OCI-LY3 (cell line): ENCODE results near the gene CTCFL.

Experiments
- H2AFZ ChIP-seq: fragments of 200-600, 300-600 bp; shearing (Covaris generic); 2 replicates; pipeline ENCODE4 v1.6.0; 2014; ENCODE audit warnings: antibody characterized with exemption, low read depth, low read length
- H3K27ac ChIP-seq: fragments of 200-600, 300-600 bp; sonication (generic); 2 replicates; pipeline ENCODE4 v1.5.1; 2014; ENCODE audit warnings: mild to moderate bottlenecking, low read length, moderate library complexity, mixed read lengths
- H3K27me3 ChIP-seq: fragments of 200-600, 300-600 bp; sonication (generic); 2 replicates; pipeline ENCODE4 v1.6.1; 2014; ENCODE audit warnings: low read depth, low read length, mixed read lengths
- H3K36me3 ChIP-seq: fragments of 200-600, 300-600 bp; sonication (generic); replicated peaks from 2 replicates; pipeline ENCODE3; 2014; ENCODE audit warnings: low read depth, low read length, mixed read lengths
- H3K4me1 ChIP-seq: fragments of 300-600, 200-600 bp; sonication (generic); 2 replicates; pipeline ENCODE4 v1.6.1; 2014; ENCODE audit warnings: low read length, mixed read lengths
- H3K4me2 ChIP-seq: fragments of 200-600, 300-600 bp; sonication (generic); 2 replicates; pipeline ENCODE4 v1.6.1; 2014; ENCODE audit warnings: low read length, mixed read lengths
- H3K4me3 ChIP-seq: fragments of 300-600, 200-600 bp; sonication (generic); 2 replicates; pipeline ENCODE4 v1.5.1; 2014; ENCODE audit warnings: antibody characterized with exemption, mild to moderate bottlenecking, low read length, moderate library complexity
- H3K79me2 ChIP-seq: fragments of 300-600, 200-600 bp; shearing (Covaris generic); 2 replicates; pipeline ENCODE4 v1.6.1; 2014; ENCODE audit warnings: mild to moderate bottlenecking, low read length, mixed read lengths
- H3K9ac ChIP-seq: fragments of 300-600, 200-600 bp; shearing (Covaris generic); 2 replicates; pipeline ENCODE4 v1.6.0; 2014; ENCODE audit warnings: mild to moderate bottlenecking, low read length, moderate library complexity
- H3K9me3 ChIP-seq: fragments of 200-600, 300-600 bp; shearing (Covaris generic); 2 replicates; pipeline ENCODE4 v1.6.1; 2014; ENCODE audit warnings: low read length, mixed read lengths; ENCODE audit not compliant: insufficient read depth
- H4K20me1 ChIP-seq: fragments of 200-600, 300-600 bp; sonication (generic); 2 replicates; pipeline ENCODE4 v1.6.1; 2016; ENCODE audit warnings: low read length, mixed read lengths; ENCODE audit not compliant: insufficient read depth
- EZH2phosphoT487 ChIP-seq: fragments of 200-600 bp; shearing (Covaris generic); IDR thresholded peaks from 2 replicates; pipeline ENCODE4 v1.6.1; 2018; ENCODE audit warnings: antibody characterized with exemption, mixed run types, low read depth
- TF ChIP-seq, protein P1 (sequence below): fragments of 200-600, 300-600 bp; sonication (generic); IDR thresholded peaks from 2 replicates; pipeline ENCODE4 v1.5.1; 2014; ENCODE audit warnings: antibody characterized with exemption, low read length, low read depth

The CTCFL gene

DNA sequence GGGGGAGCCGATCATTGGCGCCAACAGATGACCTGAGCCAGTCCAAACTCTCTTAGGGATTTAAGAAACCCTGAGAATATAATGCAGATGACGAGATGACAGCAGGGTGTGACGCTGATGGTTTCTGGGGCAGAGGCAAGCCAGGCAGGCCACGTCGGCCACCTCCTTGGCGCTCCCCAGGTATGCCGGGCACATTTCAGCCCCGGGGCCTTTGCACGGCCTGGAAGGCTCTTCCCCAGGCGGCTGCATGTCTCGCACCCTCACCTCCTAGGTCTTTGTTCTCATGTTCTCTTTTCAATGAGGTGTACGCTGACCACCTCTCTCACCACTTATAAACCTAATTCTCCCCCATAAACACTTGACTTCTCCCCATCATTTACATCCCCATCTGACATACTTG, 68.8 kb downstream of the CTCFL start:
- no peak overlapping the region for H3K27ac ChIP-seq
- peaks cover 26% of the 10 kb centered on the region for H3K4me1 ChIP-seq
- no peaks in the 10 kb centered on the region for H3K79me2 ChIP-seq
- H3K9ac ChIP-seq, result no peak overlapping the region
- no peak overlapping the region for H3K4me3 ChIP-seq
- TF ChIP-seq, protein P1, sequence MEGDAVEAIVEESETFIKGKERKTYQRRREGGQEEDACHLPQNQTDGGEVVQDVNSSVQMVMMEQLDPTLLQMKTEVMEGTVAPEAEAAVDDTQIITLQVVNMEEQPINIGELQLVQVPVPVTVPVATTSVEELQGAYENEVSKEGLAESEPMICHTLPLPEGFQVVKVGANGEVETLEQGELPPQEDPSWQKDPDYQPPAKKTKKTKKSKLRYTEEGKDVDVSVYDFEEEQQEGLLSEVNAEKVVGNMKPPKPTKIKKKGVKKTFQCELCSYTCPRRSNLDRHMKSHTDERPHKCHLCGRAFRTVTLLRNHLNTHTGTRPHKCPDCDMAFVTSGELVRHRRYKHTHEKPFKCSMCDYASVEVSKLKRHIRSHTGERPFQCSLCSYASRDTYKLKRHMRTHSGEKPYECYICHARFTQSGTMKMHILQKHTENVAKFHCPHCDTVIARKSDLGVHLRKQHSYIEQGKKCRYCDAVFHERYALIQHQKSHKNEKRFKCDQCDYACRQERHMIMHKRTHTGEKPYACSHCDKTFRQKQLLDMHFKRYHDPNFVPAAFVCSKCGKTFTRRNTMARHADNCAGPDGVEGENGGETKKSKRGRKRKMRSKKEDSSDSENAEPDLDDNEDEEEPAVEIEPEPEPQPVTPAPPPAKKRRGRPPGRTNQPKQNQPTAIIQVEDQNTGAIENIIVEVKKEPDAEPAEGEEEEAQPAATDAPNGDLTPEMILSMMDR, result no peak
- no peak for TF ChIP-seq EZH2phosphoT487
- H3K9me3 ChIP-seq, result peaks cover 4% of the 10 kb centered on the region; the same call in 1 of the 2 replicates
- H4K20me1 ChIP-seq, result no peaks in the 10 kb centered on the region
- peaks cover 3% of the 10 kb centered on the region for H3K36me3 ChIP-seq
- H3K27me3 ChIP-seq, result peaks cover 25% of the 10 kb centered on the region; the same call in 1 of the 2 replicates
- H3K4me2 ChIP-seq, result no peak overlapping the region
- no peak overlapping the region for H2AFZ ChIP-seq

DNA sequence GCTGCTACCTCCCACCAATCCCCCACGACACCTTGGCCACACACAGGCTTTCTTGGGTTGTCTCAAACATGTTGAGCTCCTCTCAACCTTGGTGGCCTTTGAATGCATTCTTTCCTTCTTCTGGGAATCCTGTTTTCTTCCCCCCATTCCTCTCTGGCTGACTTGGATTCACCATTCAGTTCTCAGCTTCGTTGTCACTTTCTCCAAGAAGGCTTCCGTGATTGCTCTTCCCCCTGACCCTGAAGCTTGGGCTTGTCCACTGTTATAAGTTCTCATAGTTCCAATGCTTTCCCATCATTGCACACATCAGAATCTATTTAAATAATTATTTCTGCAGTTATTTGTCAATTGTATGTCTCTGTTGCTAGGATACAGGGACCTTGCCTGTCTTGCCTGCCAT, 69.6 kb downstream of the CTCFL start:
- H4K20me1 ChIP-seq, result no peaks in the 10 kb centered on the region
- no peak for TF ChIP-seq EZH2phosphoT487
- TF ChIP-seq, protein P1, result no peak
- H3K79me2 ChIP-seq, result no peaks in the 10 kb centered on the region
- H3K27ac ChIP-seq, result no peak overlapping the region
- no peak overlapping the region for H3K4me2 ChIP-seq
- peaks cover 25% of the 10 kb centered on the region; the same call in 1 of the 2 replicates for H3K27me3 ChIP-seq
- H3K36me3 ChIP-seq, result peaks cover 3% of the 10 kb centered on the region
- H3K9me3 ChIP-seq, result peaks cover 4% of the 10 kb centered on the region; the same call in 1 of the 2 replicates
- no peak overlapping the region for H2AFZ ChIP-seq
- no peak overlapping the region for H3K9ac ChIP-seq
- peaks cover 34% of the 10 kb centered on the region for H3K4me1 ChIP-seq
- H3K4me3 ChIP-seq, result no peak overlapping the region

DNA sequence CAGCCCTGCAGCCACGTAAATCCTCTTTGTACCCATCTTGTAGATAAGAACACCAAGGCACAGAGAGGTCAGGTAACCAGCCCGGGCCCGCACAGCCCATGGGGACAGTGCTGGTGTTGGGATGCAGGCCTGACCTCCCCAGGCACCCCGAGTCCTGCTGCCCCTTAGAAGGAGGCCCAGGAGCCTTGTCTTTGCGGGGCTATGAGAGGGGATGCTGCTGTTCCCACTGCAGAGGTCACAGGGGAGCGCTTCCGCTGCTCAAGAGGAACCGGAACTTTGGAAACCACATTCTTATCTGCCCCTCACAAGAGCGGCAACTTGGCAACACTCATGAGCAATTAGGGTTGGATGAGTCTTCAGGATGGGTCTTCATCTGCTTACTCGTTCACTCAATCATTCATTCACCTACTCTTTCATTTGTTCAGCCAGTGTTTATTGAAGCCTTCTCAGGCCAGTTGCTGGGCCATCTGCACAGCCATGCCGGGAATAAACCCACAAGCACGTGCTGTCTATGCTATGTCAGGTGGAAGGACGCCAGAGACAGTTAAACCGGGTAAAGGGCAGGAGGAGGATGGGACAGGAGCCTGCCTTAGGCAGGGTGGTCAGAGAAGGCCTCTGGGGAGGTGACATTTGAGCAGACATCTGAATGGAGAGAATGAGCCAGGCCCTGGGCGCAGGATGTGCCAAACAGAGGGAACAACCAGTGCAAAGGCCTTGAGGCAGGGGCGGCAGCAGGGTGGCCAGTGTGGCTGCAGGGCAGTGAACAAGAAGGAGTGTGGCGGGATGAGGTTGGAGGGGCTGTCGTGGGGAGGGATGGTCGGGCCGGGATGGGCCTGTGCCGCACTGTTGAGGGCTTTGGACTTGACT, 72.9 kb downstream of the CTCFL start:
- H4K20me1 ChIP-seq, result no peaks in the 10 kb centered on the region
- peak overlapping the region; percentile 91 for H2AFZ ChIP-seq
- H3K4me3 ChIP-seq, result peak overlapping the region; percentile 44
- H3K4me1 ChIP-seq, result peaks cover 42% of the 10 kb centered on the region
- no peaks in the 10 kb centered on the region for H3K9me3 ChIP-seq
- peak overlapping the region; percentile 85 for H3K4me2 ChIP-seq
- H3K27ac ChIP-seq, result peak overlapping the region; percentile 35; the same call in 1 of the 2 replicates
- no peaks in the 10 kb centered on the region for H3K79me2 ChIP-seq
- TF ChIP-seq, protein P1, result no peak
- TF ChIP-seq EZH2phosphoT487, result no peak
- peaks cover 30% of the 10 kb centered on the region for H3K27me3 ChIP-seq
- H3K36me3 ChIP-seq, result no peaks in the 10 kb centered on the region
- peak overlapping the region; percentile 26; the same call in 1 of the 2 replicates for H3K9ac ChIP-seq

DNA sequence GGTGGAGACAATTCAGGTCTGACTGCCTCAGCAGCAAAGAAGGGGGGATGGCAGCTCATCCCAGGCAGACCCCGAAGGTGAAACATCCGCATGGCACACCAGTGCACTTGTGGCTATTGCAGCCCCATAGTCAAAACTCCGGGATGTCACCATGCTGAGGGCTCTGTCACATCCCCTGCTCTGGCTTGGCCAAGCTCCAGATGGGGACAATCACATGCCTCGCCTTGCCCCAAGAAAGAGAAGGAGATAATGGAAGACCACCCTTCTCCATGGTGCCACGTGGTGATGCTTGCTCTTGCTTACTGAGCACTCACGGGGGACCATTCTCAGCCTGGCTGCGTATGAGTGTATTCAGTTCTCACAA, 73.5 kb downstream of the CTCFL start:
- H3K27ac ChIP-seq, result no peak overlapping the region
- H3K4me3 ChIP-seq, result peak overlapping the region; percentile 68
- H3K4me2 ChIP-seq, result peak overlapping the region; percentile 85
- TF ChIP-seq, protein P1, result no peak
- no peak for TF ChIP-seq EZH2phosphoT487
- no peaks in the 10 kb centered on the region for H3K79me2 ChIP-seq
- H3K4me1 ChIP-seq, result peaks cover 42% of the 10 kb centered on the region
- H3K27me3 ChIP-seq, result peaks cover 33% of the 10 kb centered on the region
- H3K9ac ChIP-seq, result peak overlapping the region; percentile 37; the same call in 1 of the 2 replicates
- H4K20me1 ChIP-seq, result no peaks in the 10 kb centered on the region
- no peaks in the 10 kb centered on the region for H3K9me3 ChIP-seq
- no peak overlapping the region for H2AFZ ChIP-seq
- H3K36me3 ChIP-seq, result no peaks in the 10 kb centered on the region
